Loucy (cell line): Measurements from ENCODE around the gene BCL2L13.

Experiments
- H2AFZ ChIP-seq: fragments of 200-600 bp; sonication (generic); 2 replicates; pipeline ENCODE4 v1.6.0; 2016; ENCODE audit warnings: antibody characterized with exemption, mild to moderate bottlenecking, low read length, moderate library complexity
- H3F3A ChIP-seq: fragments of 200-600 bp; 2 replicates; pipeline ENCODE4 v1.6.0; 2016; ENCODE audit warnings: antibody characterized with exemption, low read depth, mild to moderate bottlenecking
- H3K27me3 ChIP-seq: fragments of 200-600 bp; sonication (generic); 2 replicates; pipeline ENCODE4 v1.6.1; 2014; ENCODE audit warnings: low read length, mild to moderate bottlenecking; ENCODE audit not compliant: insufficient read depth, poor library complexity, severe bottlenecking
- H3K36me3 ChIP-seq: fragments of 200-600 bp; sonication (generic); 2 replicates; pipeline ENCODE4 v1.6.1; 2016; ENCODE audit warnings: low read length; ENCODE audit not compliant: insufficient read depth
- H3K4me1 ChIP-seq: fragments of 200-600 bp; sonication (generic); 2 replicates; pipeline ENCODE4 v1.5.1; 2014; ENCODE audit warnings: low read length, mild to moderate bottlenecking; ENCODE audit not compliant: insufficient read depth, poor library complexity, severe bottlenecking
- H3K4me2 ChIP-seq: fragments of 200-600 bp; sonication (generic); 2 replicates; pipeline ENCODE4 v1.6.0; 2014; ENCODE audit warnings: antibody characterized with exemption, low read length, low read depth, mild to moderate bottlenecking; ENCODE audit not compliant: poor library complexity, severe bottlenecking
- H3K4me3 ChIP-seq: fragments of 200-600 bp; sonication (generic); 2 replicates; pipeline ENCODE4 v1.5.1; 2014; ENCODE audit warnings: low read length, mild to moderate bottlenecking, mixed read lengths; ENCODE audit not compliant: poor library complexity, severe bottlenecking
- H3K79me2 ChIP-seq: fragments of 200-600 bp; sonication (generic); 2 replicates; pipeline ENCODE4 v1.6.1; 2014; ENCODE audit warnings: low read length; ENCODE audit not compliant: insufficient read depth
- H3K9ac ChIP-seq: fragments of 200-600 bp; sonication (generic); 2 replicates; pipeline ENCODE4 v1.6.0; 2014; ENCODE audit warnings: mild to moderate bottlenecking, low read depth, low read length, moderate library complexity; ENCODE audit not compliant: poor library complexity, severe bottlenecking
- H3K9me2 ChIP-seq: fragments of 200-600 bp; sonication (generic); replicated peaks from 2 replicates; pipeline ENCODE4 v1.6.1; 2016; ENCODE audit warnings: low read depth, low read length, mixed read lengths
- H3K9me3 ChIP-seq: fragments of 200-600 bp; sonication (generic); 2 replicates; pipeline ENCODE4 v1.6.1; 2014; ENCODE audit warnings: mild to moderate bottlenecking, antibody characterized with exemption, low read length, low read depth; ENCODE audit not compliant: insufficient read depth
- H4K20me1 ChIP-seq: fragments of 200-600 bp; sonication (generic); 2 replicates; pipeline ENCODE4 v1.6.0; 2014; ENCODE audit warnings: antibody characterized with exemption, low read length, mild to moderate bottlenecking; ENCODE audit not compliant: insufficient read depth, poor library complexity, severe bottlenecking
- EZH2phosphoT487 ChIP-seq: fragments of 200-600 bp; IDR thresholded peaks from 2 replicates; pipeline ENCODE4 v1.6.1; 2018; ENCODE audit warnings: antibody characterized with exemption, mild to moderate bottlenecking, moderate library complexity, borderline replicate concordance
- TF ChIP-seq, protein P1 (sequence below): fragments of 200-600 bp; sonication (generic); conservative IDR thresholded peaks from 2 replicates; pipeline ENCODE4 v1.5.1; 2014; ENCODE audit warnings: mild to moderate bottlenecking, antibody characterized with exemption, low read length

BCL2L13 gene

GRCh38 chr22:17724241-17724640, 85.7 kb downstream of the BCL2L13 start:
- Histone ChIP-seq H3K9ac (no peak overlapping the region), H3K9me3 (no peaks in the 10 kb centered on the region), H4K20me1 (no peaks in the 10 kb centered on the region), H3K4me1 (peaks cover 22% of the 10 kb centered on the region), H3K36me3 (no peaks in the 10 kb centered on the region), H3K4me2 (no peak overlapping the region), H2AFZ (no peak overlapping the region), H3K79me2 (no peaks in the 10 kb centered on the region), H3K27me3 (no peaks in the 10 kb centered on the region), H3K4me3 (no peak overlapping the region), H3K9me2 (no peaks in the 10 kb centered on the region), H3F3A (no peaks in the 10 kb centered on the region)
- TF ChIP-seq, protein P1, sequence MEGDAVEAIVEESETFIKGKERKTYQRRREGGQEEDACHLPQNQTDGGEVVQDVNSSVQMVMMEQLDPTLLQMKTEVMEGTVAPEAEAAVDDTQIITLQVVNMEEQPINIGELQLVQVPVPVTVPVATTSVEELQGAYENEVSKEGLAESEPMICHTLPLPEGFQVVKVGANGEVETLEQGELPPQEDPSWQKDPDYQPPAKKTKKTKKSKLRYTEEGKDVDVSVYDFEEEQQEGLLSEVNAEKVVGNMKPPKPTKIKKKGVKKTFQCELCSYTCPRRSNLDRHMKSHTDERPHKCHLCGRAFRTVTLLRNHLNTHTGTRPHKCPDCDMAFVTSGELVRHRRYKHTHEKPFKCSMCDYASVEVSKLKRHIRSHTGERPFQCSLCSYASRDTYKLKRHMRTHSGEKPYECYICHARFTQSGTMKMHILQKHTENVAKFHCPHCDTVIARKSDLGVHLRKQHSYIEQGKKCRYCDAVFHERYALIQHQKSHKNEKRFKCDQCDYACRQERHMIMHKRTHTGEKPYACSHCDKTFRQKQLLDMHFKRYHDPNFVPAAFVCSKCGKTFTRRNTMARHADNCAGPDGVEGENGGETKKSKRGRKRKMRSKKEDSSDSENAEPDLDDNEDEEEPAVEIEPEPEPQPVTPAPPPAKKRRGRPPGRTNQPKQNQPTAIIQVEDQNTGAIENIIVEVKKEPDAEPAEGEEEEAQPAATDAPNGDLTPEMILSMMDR: no peak
- TF ChIP-seq EZH2phosphoT487: no peak

DNA sequence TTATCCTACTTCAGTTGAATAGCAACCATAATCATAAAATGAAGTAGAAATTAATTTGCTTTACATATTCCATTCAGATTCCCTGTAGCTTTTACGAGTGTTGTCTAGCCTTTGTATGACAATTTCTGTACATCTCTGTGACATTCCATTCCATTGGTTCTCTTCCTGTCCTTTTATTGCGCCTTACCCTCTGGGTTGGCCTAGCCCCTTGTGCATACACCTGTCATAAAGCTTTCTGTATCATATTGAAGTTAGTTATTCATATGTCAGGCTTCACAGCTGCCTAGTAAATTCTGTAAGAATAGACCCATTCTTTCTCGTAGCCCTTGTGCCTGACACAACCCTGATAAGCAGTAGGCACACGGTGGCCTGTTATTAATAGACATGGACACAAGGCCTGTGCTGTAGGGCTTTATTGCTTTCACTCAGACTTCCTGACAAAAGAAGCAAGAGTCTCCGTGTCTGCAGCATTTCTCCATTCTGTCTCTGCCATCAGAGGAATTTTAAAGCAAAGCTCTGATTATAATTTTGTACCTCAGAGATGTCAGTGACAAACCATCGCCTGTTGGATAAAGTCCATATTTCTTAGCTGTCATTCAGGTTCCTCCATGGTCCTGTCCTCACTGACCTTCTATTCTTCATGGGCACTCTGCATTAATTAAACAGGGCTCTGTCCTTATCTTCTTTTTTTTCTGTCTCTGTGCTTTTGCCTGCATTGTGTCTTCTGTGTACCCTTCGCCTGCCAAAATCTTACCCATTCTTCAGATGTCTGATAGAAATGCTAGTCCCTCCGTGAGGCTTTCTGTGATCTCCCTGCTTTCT, 86.3 kb downstream of the BCL2L13 start:
- H3K4me2 ChIP-seq: no peak overlapping the region
- H3K9me2 ChIP-seq: no peaks in the 10 kb centered on the region
- no peaks in the 10 kb centered on the region for H4K20me1 ChIP-seq
- no peaks in the 10 kb centered on the region for H3K9me3 ChIP-seq
- H3K9ac ChIP-seq: no peak overlapping the region
- no peak overlapping the region for H2AFZ ChIP-seq
- H3K4me1 ChIP-seq: peaks cover 22% of the 10 kb centered on the region
- H3K36me3 ChIP-seq: no peaks in the 10 kb centered on the region
- H3K27me3 ChIP-seq: no peaks in the 10 kb centered on the region
- no peaks in the 10 kb centered on the region for H3K79me2 ChIP-seq
- TF ChIP-seq, protein P1: no peak
- TF ChIP-seq EZH2phosphoT487: no peak
- no peaks in the 10 kb centered on the region for H3F3A ChIP-seq
- no peak overlapping the region for H3K4me3 ChIP-seq

- H3K9me2 ChIP-seq: no peaks in the 10 kb centered on the region
Measured at GRCh38 chr22:17725500-17725796, 86.9 kb downstream of the BCL2L13 start.

More at GRCh38 chr22:17725500-17725796, 86.9 kb downstream of the BCL2L13 start:
- no peaks in the 10 kb centered on the region for H3K9me3 ChIP-seq
- H3K4me2 ChIP-seq: no peak overlapping the region
- H3K4me1 ChIP-seq: peaks cover 22% of the 10 kb centered on the region
- TF ChIP-seq EZH2phosphoT487: no peak
- TF ChIP-seq, protein P1: no peak
- H3K36me3 ChIP-seq: 0 out of 2 replicates have a peak, but pooled peaks cover 4% of the 10 kb centered on the region
- H2AFZ ChIP-seq: no peak overlapping the region
- H3K4me3 ChIP-seq: no peak overlapping the region
- no peaks in the 10 kb centered on the region for H4K20me1 ChIP-seq
- no peaks in the 10 kb centered on the region for H3K27me3 ChIP-seq
- no peaks in the 10 kb centered on the region for H3K79me2 ChIP-seq
- no peaks in the 10 kb centered on the region for H3F3A ChIP-seq
- no peak overlapping the region for H3K9ac ChIP-seq
